NCI-H226 (cell line): Measurements from ENCODE around the gene TLR9.
A peak's percentile ranks its signal among the peaks of the same experiment; 100 is the strongest.
"Not testable (repeated sequence)": the region's sequence is repeated elsewhere in the genome, so short reads cannot be mapped to it uniquely, and the experiment has no call there.

Experiments
- DNase-seq: peaks from one replicate; pipeline ENCODE4 v3.0.0-alpha.2; 2015

Gene TLR9

DNA sequence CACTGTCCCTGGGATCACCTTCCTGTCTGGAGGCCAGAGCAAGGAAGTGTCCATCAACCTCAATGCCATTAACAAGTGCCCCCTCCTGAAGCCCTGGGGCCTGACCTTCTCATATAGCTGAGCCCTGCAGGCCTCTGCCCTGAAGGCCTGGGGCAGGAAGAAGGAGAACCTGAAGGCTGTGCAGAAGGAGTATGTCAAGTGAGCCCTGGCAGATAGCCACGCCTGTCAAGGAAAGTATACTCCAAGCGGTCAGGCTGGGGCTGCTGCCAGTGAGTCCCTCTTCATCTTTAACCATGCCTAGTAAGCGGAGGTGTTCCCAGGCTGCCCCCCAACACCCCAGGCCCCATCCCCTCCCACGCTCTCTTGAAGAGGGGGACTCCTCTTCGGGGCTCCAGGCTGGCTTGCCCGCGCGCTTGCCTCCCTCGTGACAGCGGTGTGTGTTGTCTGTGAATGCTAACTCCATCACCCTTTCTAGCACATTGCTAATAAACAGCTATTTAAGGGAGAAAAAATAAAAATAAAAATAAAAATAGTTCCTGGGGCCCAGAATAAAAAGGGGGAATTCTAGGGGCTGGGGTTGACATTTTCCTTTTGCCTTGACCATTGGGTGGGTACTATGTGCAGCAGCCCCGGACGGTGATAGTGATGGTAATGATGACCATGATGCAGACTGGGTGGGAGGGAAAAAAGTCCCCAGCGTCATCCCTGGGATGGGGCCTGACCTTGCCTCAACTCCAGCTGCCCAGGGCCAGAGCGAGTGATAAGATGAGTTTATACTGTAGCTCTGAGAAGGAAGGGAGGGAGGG, 30.8 kb downstream of the TLR9 start:
- DNase-seq, result no peak

DNA sequence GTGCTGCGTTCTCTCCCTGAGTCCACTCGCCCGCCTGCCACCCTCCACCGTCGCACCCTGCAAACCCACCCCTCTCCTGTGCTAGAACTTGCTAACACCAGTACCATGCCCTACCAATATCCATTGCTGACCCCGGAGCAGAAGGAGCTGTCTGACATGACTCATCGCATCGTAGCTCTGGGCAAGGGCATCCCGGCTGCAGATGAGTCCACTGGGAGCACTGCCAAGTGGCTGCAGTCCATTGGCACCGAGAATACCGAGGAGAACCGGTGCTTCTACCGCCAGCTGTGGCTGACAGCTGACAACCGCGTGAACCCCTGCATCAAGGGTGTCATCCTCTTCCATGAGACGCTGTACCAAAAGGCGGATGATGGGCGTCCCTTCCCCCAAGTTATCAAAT, 32.4 kb downstream of the TLR9 start:
- peak; percentile 75 for DNase-seq

DNA sequence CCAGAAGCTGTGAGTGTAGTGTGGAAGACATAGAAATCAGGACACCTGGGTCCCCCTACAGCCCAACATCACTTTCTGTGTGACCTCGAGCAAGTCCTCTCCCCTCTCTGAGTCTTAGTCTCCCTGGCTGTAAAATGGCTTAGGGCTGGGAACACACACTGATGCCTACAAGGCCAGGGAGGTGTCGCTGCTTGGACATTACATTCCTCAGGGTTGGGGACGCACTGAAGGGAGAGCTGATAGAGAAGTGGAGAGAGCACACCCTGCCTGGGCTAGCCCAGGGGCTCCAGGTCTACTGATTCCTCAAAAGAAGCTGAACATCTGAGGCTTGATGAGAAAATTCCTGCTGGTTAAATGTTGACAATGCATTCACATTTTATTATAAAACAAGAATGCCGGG, 33.8 kb downstream of the TLR9 start:
- no peak for DNase-seq

DNA sequence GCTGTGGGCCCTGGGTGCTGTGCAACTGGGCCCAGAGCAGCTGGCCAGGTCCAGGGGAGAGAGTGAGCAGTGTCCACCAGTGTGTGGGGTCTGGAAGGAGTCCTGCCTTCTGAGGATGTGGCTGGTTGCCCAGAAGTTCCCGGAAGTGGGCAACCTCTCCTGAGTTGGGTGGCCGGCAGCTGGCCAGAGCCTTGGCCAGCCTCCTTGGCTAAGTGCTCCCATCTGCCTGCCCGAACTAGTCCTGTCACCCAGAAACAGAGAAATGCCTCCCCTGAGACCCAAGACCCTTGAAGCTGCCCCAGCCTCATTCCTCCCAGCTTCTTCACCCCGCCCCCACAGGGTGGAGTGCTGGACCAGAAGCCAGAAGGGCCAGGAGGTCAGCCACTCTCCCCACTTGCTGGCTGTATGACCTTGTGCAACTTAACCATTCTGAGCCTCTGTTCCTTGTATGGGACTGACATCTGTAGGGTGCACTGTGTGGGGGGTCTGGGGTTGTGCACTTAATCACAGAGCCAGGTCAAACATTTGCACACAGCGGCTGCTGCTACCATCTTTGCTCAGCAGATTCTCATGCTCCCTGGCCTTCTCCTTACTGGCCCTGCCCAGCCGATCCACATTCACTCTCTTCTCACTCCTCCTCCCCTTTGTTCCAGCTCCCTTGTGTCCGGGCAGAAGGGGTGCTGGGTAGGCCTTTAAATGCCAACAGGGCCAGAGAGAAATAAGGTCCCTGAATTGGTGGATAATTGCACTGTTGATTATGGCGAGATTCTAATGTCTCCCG, 35.0 kb downstream of the TLR9 start:
- DNase-seq, result peak; percentile 64

DNA sequence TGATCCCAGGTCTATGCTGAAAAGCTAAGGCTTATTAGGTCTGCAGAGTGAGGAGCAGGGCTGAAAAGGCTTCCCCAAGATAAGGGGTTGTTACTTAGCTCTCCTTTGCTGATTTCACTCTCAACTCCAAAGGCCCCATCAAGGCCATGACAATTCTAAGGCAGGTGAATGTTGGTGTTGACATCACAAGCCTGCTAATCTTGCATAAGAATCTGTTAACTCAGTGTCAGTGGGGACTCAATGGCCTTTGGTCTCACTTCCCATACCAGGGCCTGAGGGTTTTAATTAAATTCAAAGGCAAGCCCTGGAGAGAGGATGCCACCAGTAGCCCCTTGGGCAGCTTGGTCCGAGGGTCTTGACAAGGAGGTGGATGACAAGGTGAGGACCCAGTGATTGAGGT, 36.9 kb downstream of the TLR9 start:
- DNase-seq, result no peak

DNA sequence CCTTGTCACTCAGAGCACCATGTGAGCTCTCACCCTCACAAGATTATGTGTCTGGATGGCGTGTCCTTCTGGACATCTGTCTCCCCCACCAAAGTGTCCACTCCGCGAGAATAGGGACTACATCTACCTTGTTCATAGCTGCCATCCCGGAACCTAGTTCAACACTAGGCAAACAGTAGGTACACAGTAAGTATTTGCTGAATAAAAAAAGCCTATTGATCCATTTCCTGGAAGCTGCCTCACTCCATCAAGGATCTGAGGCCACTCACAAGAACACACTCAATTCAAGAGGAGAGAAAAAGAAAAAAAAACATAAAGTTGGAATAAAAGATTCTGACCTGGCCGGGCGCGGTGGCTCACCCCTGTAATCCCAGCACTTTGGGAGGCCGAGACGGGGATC, 38.7 kb downstream of the TLR9 start:
- DNase-seq, result no peak

DNA sequence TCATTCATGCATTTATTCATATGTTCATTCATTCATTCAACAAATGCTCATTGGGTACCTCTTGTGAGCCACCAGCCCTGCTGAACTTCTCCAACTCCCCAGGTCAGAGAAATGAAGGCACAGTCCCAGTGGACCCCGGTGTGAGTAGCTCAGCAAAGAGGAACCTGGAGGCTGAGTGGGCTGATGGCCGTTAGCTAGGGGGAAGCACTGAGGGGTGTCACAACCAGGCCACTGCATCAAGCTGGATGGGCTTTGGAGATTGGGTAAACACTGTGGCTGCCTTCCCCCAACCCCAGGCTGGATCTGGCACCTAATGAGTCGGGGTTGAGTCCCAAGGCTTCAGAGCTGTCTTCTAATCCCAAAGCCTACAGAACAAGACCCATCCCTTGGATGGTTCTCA, 39.6 kb downstream of the TLR9 start:
- DNase-seq, result no peak

DNA sequence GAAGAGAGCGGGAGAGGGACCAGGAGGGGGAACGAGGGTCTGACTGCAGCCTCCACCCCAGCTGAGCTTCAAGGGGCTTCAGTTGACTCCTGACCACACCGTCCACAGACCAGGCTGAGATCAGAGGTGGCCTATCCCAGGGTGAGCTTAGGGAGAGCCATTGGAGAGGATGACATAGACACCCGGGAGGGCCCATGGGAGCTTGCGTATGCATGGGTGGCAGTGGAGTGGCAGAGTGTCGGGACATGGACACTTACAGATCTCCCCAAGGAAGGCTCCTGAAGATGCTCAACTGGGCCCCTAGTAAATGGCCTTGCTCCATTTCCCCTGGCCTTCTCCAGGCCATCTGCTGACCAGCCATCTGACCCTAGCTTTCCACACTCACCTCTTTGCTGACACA, 40.1 kb downstream of the TLR9 start:
- no peak for DNase-seq

DNA sequence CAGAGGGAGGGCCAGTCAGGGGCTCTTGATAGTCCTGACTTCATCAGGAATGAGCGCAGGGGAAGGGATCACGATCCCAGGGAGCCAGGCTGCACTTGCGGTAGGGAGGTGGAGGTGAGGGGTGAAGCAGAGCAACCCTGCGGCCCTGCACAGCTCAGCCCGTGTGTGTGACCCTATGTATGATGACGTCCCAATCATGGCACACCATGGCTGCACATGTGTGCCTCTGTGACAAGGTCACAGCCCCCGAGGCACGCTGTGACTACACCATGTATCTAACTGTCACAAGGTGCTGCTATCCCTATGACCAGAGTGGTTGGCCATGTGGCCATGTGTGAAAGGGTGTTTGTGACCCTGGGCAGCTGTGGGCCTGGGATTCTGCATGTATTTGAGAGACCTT, 40.8 kb downstream of the TLR9 start:
- DNase-seq, result no peak

DNA sequence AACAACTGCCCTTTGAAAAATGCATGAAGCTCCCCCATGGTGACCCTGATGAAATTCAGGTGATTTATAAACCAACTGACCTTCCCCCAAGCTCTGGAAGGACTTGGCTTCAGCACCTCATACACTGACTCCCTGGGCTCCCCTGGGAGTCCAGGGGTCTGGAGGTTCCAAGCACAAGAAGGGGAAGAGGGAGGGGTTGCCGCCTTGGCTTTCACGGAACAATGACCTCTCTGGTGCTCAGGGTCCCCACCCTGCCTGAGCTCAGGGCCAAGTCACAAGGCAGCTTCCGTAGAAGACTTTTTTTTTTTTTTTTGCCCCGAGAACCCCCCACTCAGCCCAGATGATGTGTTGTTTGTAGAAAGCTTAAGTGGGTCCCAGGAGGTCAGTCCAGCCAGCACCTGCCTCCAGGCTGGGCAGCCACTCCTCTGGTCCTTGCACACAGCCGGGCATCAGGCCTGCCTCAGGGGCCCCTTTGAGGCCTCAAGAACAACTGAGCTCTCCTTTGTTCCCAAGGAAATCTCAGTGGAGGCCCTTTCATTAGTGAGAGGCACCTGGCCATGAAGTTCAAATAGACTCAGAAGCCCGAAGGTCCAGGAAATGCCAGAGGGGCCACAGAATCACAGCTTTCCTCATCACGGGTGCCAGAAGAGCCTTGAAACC, 41.5 kb downstream of the TLR9 start:
- DNase-seq, result no peak

DNA sequence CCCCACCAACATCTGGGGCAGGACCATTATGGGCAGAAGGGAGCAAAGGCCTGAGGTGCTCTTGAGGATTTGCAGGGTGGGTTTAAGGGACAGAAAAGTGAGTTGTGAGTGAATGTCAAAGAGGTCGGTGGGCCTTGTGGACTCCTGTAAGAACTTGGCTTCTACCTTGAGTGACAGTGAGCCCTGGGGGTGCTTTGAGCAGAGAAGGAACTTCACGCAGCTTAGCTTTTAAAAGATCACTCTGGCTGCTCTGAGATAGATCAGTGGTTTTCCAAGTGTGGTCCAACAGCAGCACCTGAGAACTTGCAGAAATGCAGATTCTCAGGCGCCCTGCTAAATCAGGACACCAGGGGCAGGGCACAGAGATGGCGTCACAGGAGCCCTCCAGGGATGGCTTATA, 42.8 kb downstream of the TLR9 start:
- DNase-seq, result no peak

DNA sequence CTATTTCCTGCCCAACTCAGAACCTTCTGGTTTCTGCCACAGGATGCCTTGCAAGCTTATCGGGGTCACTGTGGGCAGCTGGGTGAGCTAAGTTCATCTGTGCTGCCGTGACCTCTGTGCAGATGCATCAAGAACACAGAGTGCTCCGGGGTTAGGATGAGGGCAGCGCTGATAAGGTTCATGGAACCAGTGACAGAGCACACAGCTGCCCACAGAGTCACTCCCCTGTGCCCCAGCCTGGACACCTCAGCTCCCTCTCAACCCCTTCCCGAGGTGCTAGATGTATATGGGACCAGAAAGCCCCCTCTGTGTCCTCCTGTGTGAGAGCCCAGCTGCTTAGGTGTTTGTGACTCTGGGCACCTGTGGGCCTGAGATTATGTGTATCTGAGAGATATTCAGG, 43.2 kb downstream of the TLR9 start:
- DNase-seq, result no peak

DNA sequence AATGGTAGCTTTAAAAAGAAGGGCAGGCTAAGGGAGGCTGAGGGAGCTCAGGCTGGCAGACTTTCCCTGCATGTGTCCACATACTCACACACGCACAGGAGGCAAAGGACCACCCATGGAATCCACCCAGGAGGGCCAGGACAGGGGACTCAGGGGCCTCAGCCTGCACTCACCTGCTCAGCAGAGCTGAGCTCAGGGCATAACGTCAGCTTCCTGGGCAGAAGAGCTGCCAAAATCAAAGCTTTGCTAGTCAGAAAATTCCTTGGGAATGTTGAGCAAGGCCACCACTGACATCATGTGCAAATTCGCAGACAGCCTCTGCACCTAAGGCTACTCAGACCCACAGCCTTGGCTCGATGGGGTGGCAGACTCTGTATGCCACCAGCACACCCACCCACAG, 43.9 kb downstream of the TLR9 start:
- DNase-seq, result peak; percentile 80

DNA sequence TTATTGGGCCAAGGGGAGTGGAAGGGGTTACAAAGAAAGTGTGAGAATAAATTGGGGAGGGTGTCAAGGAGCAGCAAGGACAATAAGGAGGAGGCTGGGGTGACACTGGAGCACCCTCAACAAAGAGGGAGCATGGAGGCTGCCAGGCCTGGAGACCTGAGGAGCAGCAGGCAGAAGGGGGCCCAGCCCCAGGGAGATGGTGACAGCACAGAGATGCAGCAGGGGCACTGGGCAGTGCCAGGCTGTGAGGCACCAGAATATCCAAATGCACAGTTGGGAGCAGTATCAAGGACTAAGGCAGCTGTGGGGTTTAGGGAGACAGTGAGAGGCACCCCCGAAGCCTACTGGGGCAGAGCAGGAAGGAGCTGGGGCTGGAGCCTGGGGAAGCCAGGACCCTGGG, 46.9 kb downstream of the TLR9 start:
- no peak for DNase-seq

DNA sequence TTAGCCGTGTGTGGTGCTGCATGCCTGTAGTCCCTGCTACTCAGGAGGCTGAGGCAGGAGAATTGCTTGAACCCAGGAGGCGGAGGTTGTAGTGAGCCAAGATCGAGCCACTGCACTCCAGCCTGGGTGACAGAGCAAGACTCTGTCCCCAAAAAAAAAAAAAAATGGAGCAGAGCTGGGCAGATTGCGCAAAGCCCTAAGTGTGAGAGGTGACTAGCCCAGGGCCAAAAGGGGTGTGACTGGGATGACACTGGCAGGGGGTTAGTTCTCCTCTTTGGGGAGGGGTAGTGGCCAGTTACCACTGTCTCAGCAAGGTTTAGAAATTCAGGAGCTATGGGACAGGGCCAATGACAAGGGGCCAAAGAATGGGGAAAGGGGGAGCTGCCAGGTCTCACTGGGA, 47.3 kb downstream of the TLR9 start:
- not testable (repeated sequence) for DNase-seq

DNA sequence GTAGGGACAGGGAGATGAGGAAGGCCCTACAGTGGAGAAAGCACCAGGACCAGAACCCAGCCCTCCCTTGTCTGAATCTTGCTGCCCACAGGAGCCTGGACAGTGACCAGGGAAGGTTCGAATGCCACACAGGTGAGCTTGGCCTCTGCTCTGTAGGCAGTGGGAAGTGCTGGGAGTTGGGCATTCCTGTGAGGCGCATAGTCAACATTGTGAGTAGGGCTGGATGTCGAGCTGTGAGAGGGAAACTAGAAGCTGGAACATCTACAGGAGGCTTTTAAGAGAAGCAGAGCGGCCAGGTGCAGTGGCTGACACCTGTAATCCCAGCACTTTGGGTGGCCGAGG, 47.8 kb downstream of the TLR9 start:
- no peak for DNase-seq

DNA sequence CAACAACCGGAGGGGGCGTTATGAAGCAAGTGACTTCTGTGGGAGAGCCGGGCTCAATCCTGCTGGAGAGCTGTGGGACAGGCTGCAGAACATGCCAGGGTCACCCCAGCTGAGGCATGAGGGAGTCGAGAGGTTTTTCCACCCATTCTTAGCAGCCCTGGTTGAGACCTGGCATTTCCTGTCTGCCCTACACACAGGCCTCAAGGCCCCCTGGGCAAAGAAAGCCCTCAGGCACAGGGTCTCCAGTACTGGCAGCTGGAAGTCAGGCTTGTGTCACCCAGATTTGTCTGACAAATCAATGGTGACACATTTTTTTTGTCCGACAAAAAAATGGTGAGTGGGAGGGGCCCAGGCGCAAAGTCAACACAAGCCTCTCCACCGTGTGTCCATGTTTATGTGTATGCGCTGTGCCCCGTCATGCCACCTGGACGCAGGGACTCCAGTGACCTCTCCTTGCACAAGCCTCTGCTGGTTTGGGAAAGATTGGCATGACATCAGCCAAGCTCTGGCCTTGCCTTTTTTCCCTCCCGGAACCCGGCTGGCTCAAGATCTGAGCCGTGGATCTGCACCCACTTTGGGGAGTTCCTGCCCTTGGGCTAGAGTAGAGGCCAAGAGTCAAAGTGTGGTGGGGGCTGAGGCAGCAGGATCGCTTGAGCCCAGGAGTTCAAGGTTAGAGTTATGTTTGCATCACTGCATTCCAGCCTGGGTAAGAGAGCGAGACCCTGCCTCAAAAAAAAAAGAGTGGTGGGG, 48.3 kb downstream of the TLR9 start:
- DNase-seq, result no peak

DNA sequence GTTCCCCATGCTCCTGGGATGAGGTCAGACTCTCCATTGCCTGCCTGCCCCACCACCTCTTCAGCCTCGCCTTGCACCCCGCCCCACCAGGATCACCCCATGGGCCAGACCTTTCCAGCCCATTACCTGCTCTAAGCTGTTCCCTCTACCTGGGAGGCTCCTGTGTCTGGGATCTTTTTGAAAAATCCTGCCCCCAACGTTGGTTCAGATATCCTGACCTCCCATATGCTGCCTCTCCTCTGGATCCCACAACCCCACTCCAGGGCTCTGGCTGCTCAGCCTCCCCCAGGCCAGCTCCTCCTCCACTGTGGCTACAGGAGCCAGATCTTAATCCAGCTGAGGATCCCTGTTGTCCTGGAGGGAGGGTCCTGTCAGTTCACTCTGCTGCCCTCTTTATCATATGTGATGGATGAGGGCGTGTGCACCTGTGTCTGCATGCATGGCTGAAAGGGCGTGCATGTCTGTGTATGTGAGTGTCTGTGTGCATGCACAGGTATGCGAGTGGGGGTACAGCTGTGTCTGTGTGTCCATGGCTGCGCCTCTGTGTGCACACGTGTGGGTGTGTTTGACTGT, 49.2 kb downstream of the TLR9 start:
- no peak for DNase-seq

DNA sequence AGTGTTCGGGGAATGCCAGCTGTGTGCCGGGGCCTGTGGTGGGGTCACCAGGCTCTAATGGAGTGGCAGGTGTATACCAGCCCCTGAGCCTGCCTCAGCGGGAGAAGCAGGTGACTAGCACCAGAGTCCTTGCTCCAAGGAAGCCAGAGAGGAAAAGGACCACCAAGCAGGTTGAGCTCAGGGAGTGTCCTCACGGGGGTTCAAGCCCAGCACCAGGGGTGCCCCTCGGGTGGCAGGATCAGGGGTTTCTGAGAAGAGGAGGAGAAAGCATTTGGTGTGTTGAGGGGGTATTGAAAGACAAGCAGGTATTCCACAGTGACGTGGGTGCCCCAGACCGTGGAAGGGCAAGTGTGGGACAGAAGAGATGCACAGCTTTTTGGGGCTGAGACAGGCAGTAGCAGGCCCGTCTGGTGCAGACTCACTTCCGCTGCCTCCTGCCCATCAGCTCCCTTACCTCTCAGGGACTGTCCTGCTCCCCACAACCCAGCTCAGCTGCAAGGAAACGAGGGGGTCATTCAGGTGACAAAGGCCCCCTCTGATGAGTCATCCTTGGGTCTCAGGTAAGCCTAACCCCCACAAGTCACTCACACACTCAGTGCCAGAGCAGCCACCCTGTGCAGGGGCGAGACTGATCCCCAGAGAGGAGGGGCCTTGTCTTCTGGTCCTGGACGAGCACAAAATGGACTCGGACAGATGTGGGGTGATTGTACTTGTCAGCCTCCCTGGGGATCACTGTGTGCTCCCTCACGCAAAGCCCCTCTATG, 49.8 kb downstream of the TLR9 start:
- DNase-seq, result no peak

DNA sequence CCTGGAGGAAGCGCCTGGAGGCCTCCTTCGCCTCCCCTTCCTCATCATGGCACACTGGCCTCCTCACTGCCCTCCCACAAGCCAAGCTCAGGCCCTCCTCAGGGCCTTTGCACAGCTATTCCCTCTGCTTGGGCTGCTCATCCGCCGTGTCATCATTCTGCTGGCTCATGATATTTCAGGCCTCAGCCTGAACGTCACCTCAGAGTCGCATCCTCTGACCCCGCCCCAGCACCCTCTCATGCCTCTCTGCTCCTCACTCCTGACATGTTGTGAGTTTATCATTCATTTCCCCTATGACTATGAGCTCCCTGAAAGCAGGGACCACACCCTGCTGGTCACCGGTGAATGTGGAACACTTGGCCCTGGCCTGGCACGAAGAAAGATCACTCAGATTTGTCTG, 50.5 kb downstream of the TLR9 start:
- no peak for DNase-seq

DNA sequence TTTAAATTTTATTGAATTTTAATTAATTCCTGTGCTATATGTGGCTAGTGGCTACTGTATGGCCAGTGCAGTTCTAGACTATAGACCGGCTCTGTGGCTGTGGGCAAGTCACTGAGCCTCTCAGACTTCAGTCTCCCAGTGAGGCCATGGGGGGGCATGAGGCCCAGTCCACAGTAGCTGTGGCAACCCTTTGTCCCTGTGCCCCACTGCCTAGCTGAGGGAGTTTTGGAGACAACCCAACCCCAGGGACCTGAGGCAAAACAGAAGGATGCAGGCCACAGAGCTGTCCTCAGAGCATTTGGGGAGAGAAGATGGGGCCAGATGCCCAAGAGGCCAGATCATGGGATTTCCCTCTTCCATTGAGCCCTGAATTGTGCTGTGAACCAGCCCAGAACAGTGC, 52.3 kb downstream of the TLR9 start:
- no peak for DNase-seq

DNA sequence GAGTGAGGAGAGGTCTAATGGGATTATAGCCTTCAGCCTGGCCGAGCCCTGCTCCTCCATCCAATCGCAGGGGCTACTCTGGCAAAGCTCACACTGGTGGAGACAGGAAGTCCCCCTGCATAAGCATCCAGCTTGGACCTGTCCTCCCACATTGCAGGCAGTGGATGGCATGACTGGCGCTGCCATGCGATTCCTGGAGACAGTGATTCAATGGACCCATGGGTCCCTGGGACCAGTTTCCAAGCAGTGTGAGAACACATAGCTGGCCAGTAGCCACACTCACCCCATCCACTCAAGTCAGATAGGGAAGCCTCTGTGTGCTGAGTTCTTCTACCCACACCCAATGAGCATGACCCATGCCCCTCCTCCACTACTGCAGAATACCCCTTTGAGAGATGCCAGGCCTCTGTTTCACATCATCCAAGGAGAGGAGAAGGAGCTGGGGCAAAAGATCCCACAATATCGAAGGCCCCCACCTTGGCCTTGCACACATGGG, 53.1 kb downstream of the TLR9 start:
- DNase-seq, result no peak
